Dendritic cell treated with granulocyte-macrophage colony-stimulating factor and Interleukin-4, amounts not matched to agents 40 ng/mL and 50 ng/mL, for 4 days (primary cell): Measurements from ENCODE around the gene RBBP7.

Source experiments
- H3K27ac Mint-ChIP-seq: one replicate; pipeline ENCODE4 v1.8.0; 2022; ENCODE audit warnings: mild to moderate bottlenecking, mixed read lengths
- H3K27me3 Mint-ChIP-seq: one replicate; pipeline ENCODE4 v1.8.0; 2022; ENCODE audit warnings: mild to moderate bottlenecking, mixed read lengths
- H3K36me3 Mint-ChIP-seq: one replicate; pipeline ENCODE4 v1.8.0; 2022; ENCODE audit warnings: low read depth, mixed read lengths
- H3K4me1 Mint-ChIP-seq: one replicate; pipeline ENCODE4 v1.8.0; 2022; ENCODE audit warnings: low read depth, mixed read lengths
- H3K4me3 Mint-ChIP-seq: one replicate; pipeline ENCODE4 v1.8.0; 2022; ENCODE audit warnings: mild to moderate bottlenecking, moderate library complexity, mixed read lengths
- H3K9me3 Mint-ChIP-seq: one replicate; pipeline ENCODE4 v1.8.0; 2022; ENCODE audit warnings: mixed read lengths
- intact Hi-C: fragments of 100-400 bp; cut with micrococcal nuclease; formaldehyde crosslinking; loops from one replicate; pipeline ENCODE4 v1.15.0; 2022

The RBBP7 gene

GRCh38 chrX:16851827-16852226, 18.3 kb downstream of the RBBP7 start:
- H3K27me3 Mint-ChIP-seq = no peaks in the 10 kb centered on the region
- H3K36me3 Mint-ChIP-seq = peaks cover 89% of the 10 kb centered on the region
- H3K4me3 Mint-ChIP-seq = no peak overlapping the region
- H3K27ac Mint-ChIP-seq = no peak overlapping the region
- intact Hi-C loops = no loop called here
- no peaks in the 10 kb centered on the region for H3K4me1 Mint-ChIP-seq
- H3K9me3 Mint-ChIP-seq = no peaks in the 10 kb centered on the region

- H3K27me3 Mint-ChIP-seq = no peaks in the 10 kb centered on the region
- H3K4me1 Mint-ChIP-seq = no peaks in the 10 kb centered on the region
- no peaks in the 10 kb centered on the region for H3K9me3 Mint-ChIP-seq
- intact Hi-C loops = no loop called here
- no peak overlapping the region for H3K4me3 Mint-ChIP-seq
- H3K27ac Mint-ChIP-seq = no peak overlapping the region
- H3K36me3 Mint-ChIP-seq = peaks cover 89% of the 10 kb centered on the region
Measured at GRCh38 chrX:16851421-16851820, 18.7 kb downstream of the RBBP7 start.

- Mint-ChIP-seq H3K36me3 (peaks cover 72% of the 10 kb centered on the region), H3K4me3 (no peak overlapping the region), H3K4me1 (no peaks in the 10 kb centered on the region), H3K27me3 (no peaks in the 10 kb centered on the region), H3K9me3 (no peaks in the 10 kb centered on the region), H3K27ac (no peak overlapping the region)
- intact Hi-C loops = no loop called here
Measured at GRCh38 chrX:16848541-16848940, 21.6 kb downstream of the RBBP7 start.

GRCh38 chrX:16845686-16846085, 24.5 kb downstream of the RBBP7 start:
- Mint-ChIP-seq H3K36me3 (peaks cover 70% of the 10 kb centered on the region), H3K27ac (no peak overlapping the region), H3K4me3 (no peak overlapping the region), H3K4me1 (no peaks in the 10 kb centered on the region), H3K27me3 (no peaks in the 10 kb centered on the region), H3K9me3 (no peaks in the 10 kb centered on the region)
- intact Hi-C loops = no loop called here

- no peaks in the 10 kb centered on the region for H3K9me3 Mint-ChIP-seq
- no peaks in the 10 kb centered on the region for H3K4me1 Mint-ChIP-seq
- H3K27ac Mint-ChIP-seq = no peak overlapping the region
- intact Hi-C loops = no loop called here
- peaks cover 79% of the 10 kb centered on the region for H3K36me3 Mint-ChIP-seq
- H3K27me3 Mint-ChIP-seq = no peaks in the 10 kb centered on the region
- H3K4me3 Mint-ChIP-seq = no peak overlapping the region
Measured at GRCh38 chrX:16843208-16843909, 26.8 kb downstream of the RBBP7 start.

- Mint-ChIP-seq H3K27ac (no peak overlapping the region), H3K9me3 (no peaks in the 10 kb centered on the region)
Measured at GRCh38 chrX:16842684-16843083, 27.5 kb downstream of the RBBP7 start.

GRCh38 chrX:16839852-16840460, 30.2 kb downstream of the RBBP7 start:
- H3K27me3 Mint-ChIP-seq = no peaks in the 10 kb centered on the region
- H3K27ac Mint-ChIP-seq = no peak overlapping the region
- no peak overlapping the region for H3K4me3 Mint-ChIP-seq
- peaks cover 79% of the 10 kb centered on the region for H3K36me3 Mint-ChIP-seq
- H3K4me1 Mint-ChIP-seq = no peaks in the 10 kb centered on the region
- intact Hi-C loops = no loop called here
- H3K9me3 Mint-ChIP-seq = no peaks in the 10 kb centered on the region

More at GRCh38 chrX:16842684-16843083, 27.5 kb downstream of the RBBP7 start:
- Mint-ChIP-seq H3K4me3 (no peak overlapping the region), H3K36me3 (peaks cover 79% of the 10 kb centered on the region), H3K4me1 (no peaks in the 10 kb centered on the region), H3K27me3 (no peaks in the 10 kb centered on the region)
- intact Hi-C loops = no loop called here

- Mint-ChIP-seq H3K27me3 (no peaks in the 10 kb centered on the region), H3K4me1 (no peaks in the 10 kb centered on the region), H3K4me3 (no peak overlapping the region), H3K9me3 (no peaks in the 10 kb centered on the region), H3K36me3 (peaks cover 82% of the 10 kb centered on the region), H3K27ac (no peak overlapping the region)
- intact Hi-C loops = no loop called here
Measured at GRCh38 chrX:16839219-16839851, 30.8 kb downstream of the RBBP7 start.

- Mint-ChIP-seq H3K36me3 (peaks cover 89% of the 10 kb centered on the region), H3K4me3 (no peak overlapping the region), H3K9me3 (no peaks in the 10 kb centered on the region), H3K27ac (no peak overlapping the region), H3K27me3 (no peaks in the 10 kb centered on the region), H3K4me1 (no peaks in the 10 kb centered on the region)
- intact Hi-C loops = no loop called here
Measured at GRCh38 chrX:16838202-16839066, 31.7 kb downstream of the RBBP7 start.

- H3K9me3 Mint-ChIP-seq = no peaks in the 10 kb centered on the region
- intact Hi-C loops = no loop called here
- no peak overlapping the region for H3K4me3 Mint-ChIP-seq
- H3K4me1 Mint-ChIP-seq = no peaks in the 10 kb centered on the region
- H3K36me3 Mint-ChIP-seq = peaks cover 80% of the 10 kb centered on the region
- peak overlapping the region; percentile 4 for H3K27ac Mint-ChIP-seq
- no peaks in the 10 kb centered on the region for H3K27me3 Mint-ChIP-seq
Measured at GRCh38 chrX:16836371-16836770, 33.8 kb downstream of the RBBP7 start.

- H3K36me3 Mint-ChIP-seq = peaks cover 68% of the 10 kb centered on the region
- no peak overlapping the region for H3K4me3 Mint-ChIP-seq
- H3K9me3 Mint-ChIP-seq = no peaks in the 10 kb centered on the region
- H3K27me3 Mint-ChIP-seq = no peaks in the 10 kb centered on the region
- no peaks in the 10 kb centered on the region for H3K4me1 Mint-ChIP-seq
- intact Hi-C loops = no loop called here
- no peak overlapping the region for H3K27ac Mint-ChIP-seq
Measured at GRCh38 chrX:16834806-16835205, 35.4 kb downstream of the RBBP7 start.

GRCh38 chrX:16832301-16832700, 37.9 kb downstream of the RBBP7 start:
- intact Hi-C loops = no loop called here
- Mint-ChIP-seq H3K36me3 (peaks cover 54% of the 10 kb centered on the region), H3K4me3 (no peak overlapping the region), H3K27me3 (no peaks in the 10 kb centered on the region), H3K9me3 (no peaks in the 10 kb centered on the region), H3K27ac (no peak overlapping the region), H3K4me1 (no peaks in the 10 kb centered on the region)

- Mint-ChIP-seq H3K4me3 (no peak overlapping the region), H3K9me3 (no peaks in the 10 kb centered on the region), H3K27ac (no peak overlapping the region), H3K4me1 (no peaks in the 10 kb centered on the region), H3K27me3 (no peaks in the 10 kb centered on the region), H3K36me3 (peaks cover 36% of the 10 kb centered on the region)
- intact Hi-C loops = no loop called here
Measured at GRCh38 chrX:16828124-16828908, 41.8 kb downstream of the RBBP7 start.
